NCI-H2196 treated with DMSO at 0.1 percent for 48 hours (cell line): ENCODE data around the gene CRYZ.
"Not testable (repeated sequence)": the region's sequence is repeated elsewhere in the genome, so short reads cannot be mapped to it uniquely, and the experiment has no call there.

Experiments used
- DNase-seq: peaks from one replicate; lab custom pipeline; 2025; ENCODE audit not compliant: unreplicated experiment; lab: John Stamatoyannopoulos, UW

Gene CRYZ

GRCh38 chr1:74681851-74682250 is 51.0 kb downstream of the CRYZ start:
- no peak for DNase-seq

- DNase-seq, result no peak
Observed at GRCh38 chr1:74681449-74681848, 51.4 kb downstream of the CRYZ start.

GRCh38 chr1:74681001-74681400 is 51.8 kb downstream of the CRYZ start:
- DNase-seq, result no peak

- DNase-seq, result no peak
Observed at GRCh38 chr1:74679811-74680210, 53.0 kb downstream of the CRYZ start.

GRCh38 chr1:74677926-74678325 is 54.9 kb downstream of the CRYZ start:
- no peak for DNase-seq

GRCh38 chr1:74674278-74675048 is 58.4 kb downstream of the CRYZ start:
- no peak for DNase-seq

- DNase-seq, result no peak
Observed at GRCh38 chr1:74673351-74674111, 59.3 kb downstream of the CRYZ start, which contains the start of gene ERICH3. Gene ERICH3, minus strand, starts transcription at chr1:74673792. Its CDS starts 273 bp downstream, at chr1:74673519.

- not testable (repeated sequence) for DNase-seq
Observed at GRCh38 chr1:74670866-74671265, 62.0 kb downstream of the CRYZ start.
